CD14-positive monocyte (primary cell): ENCODE results near the gene INMT. TPM values are rescaled to one million over a fixed set of nuclear protein-coding genes. Genes with fewer than 3 reads are reported as not detected.

Experiments used
- DNase-seq, 3 donors: peaks; one replicate each; pipeline ENCODE4 v3.0.0-alpha.2; 2011 to 2022
- H2AFZ ChIP-seq: 2 replicates; pipeline ENCODE4 v1.6.0; 2012; ENCODE audit warnings: mild to moderate bottlenecking, low read depth, low read length, inconsistent platforms; ENCODE audit not compliant: insufficient read depth, poor library complexity, severe bottlenecking
- H3K27ac ChIP-seq, 2 donors: 1 replicate in 1 of 2; 2 replicates in 1 of 2; pipeline ENCODE4 v1.5.1; 2012 to 2013; ENCODE audit warnings: low read length in 2 of 2, control low read depth in 1 of 2, inconsistent platforms in 1 of 2, low read depth in 1 of 2, mild to moderate bottlenecking in 1 of 2
- H3K27me3 ChIP-seq, 2 donors: one replicate each; pipeline versions ENCODE4 v1.6.0 to v1.6.1; 2011 to 2013; ENCODE audit warnings: low read length in 2 of 2; ENCODE audit not compliant: control insufficient read depth in 2 of 2, insufficient read depth in 2 of 2
- H3K36me3 ChIP-seq, 2 donors: replicated peaks in 1 of 2; 1 replicate in 1 of 2; 2 replicates in 1 of 2; pipeline versions ENCODE4 v1.5.1 to v1.6.1; 2012 to 2013; ENCODE audit warnings: low read length in 2 of 2, control low read depth in 1 of 2, inconsistent platforms in 1 of 2, mild to moderate bottlenecking in 1 of 2; ENCODE audit not compliant: insufficient read depth in 2 of 2, control insufficient read depth in 1 of 2
- H3K4me1 ChIP-seq, 2 donors: 1 replicate in 1 of 2; 2 replicates in 1 of 2; pipeline versions ENCODE4 v1.5.1 to v1.6.1; 2012 to 2013; ENCODE audit warnings: low read length in 2 of 2, control low read depth in 1 of 2, inconsistent platforms in 1 of 2, mild to moderate bottlenecking in 1 of 2, moderate library complexity in 1 of 2; ENCODE audit not compliant: insufficient read depth in 2 of 2, control insufficient read depth in 1 of 2
- H3K4me2 ChIP-seq: replicated peaks from 2 replicates; pipeline ENCODE3; 2012; ENCODE audit warnings: low read length, moderate library complexity, mild to moderate bottlenecking; ENCODE audit not compliant: poor library complexity, severe bottlenecking; ENCODE audit errors: extremely low read depth
- H3K4me3 ChIP-seq, 3 experiments: fragments of 200-600 bp in 1 of 3; sonication (generic) in 1 of 3; replicated peaks in 1 of 3; 1 replicate in 2 of 3; 2 replicates in 1 of 3; pipeline ENCODE4 v1.5.1; 2011 to 2013; ENCODE audit warnings: low read length in 3 of 3, mild to moderate bottlenecking in 3 of 3, control low read depth in 2 of 3, low read depth in 2 of 3, inconsistent platforms in 1 of 3, moderate library complexity in 1 of 3
- H3K79me2 ChIP-seq: 2 replicates; pipeline ENCODE4 v1.6.0; 2012; ENCODE audit warnings: mild to moderate bottlenecking, control low read depth, inconsistent platforms, low read length, moderate library complexity; ENCODE audit not compliant: insufficient read depth
- H3K9ac ChIP-seq: 2 replicates; pipeline ENCODE4 v1.6.0; 2017; ENCODE audit warnings: low read length, mild to moderate bottlenecking; ENCODE audit not compliant: insufficient read depth, poor library complexity, severe bottlenecking
- H3K9me3 ChIP-seq, 2 donors: replicated peaks in 1 of 2; 1 replicate in 1 of 2; 2 replicates in 1 of 2; pipeline versions ENCODE4 v1.5.1 to v1.6.1; 2012 to 2013; ENCODE audit warnings: low read length in 2 of 2, control low read depth in 1 of 2; ENCODE audit not compliant: control insufficient read depth in 1 of 2, insufficient read depth in 1 of 2
- H4K20me1 ChIP-seq: 2 replicates; pipeline ENCODE4 v1.6.0; 2012; ENCODE audit warnings: mild to moderate bottlenecking, low read length, control low read depth, moderate library complexity; ENCODE audit not compliant: insufficient read depth
- H3K27ac Mint-ChIP-seq, 7 donors: one replicate each; pipeline ENCODE4 v1.8.0; 2020; ENCODE audit warnings: mild to moderate bottlenecking in 7 of 7, mixed read lengths in 7 of 7, moderate library complexity in 6 of 7, inconsistent platforms in 2 of 7
- H3K27me3 Mint-ChIP-seq, 3 donors: one replicate each; pipeline ENCODE4 v1.8.0; 2021 to 2022; ENCODE audit warnings: low read depth in 3 of 3, mild to moderate bottlenecking in 3 of 3, mixed read lengths in 3 of 3, moderate library complexity in 3 of 3, inconsistent platforms in 1 of 3
- H3K36me3 Mint-ChIP-seq, 2 donors: one replicate each; pipeline ENCODE4 v1.8.0; 2020; ENCODE audit warnings: mixed read lengths in 2 of 2, inconsistent platforms in 1 of 2, mild to moderate bottlenecking in 1 of 2
- H3K4me1 Mint-ChIP-seq: one replicate; pipeline ENCODE4 v1.8.0; 2020; ENCODE audit warnings: mild to moderate bottlenecking, mixed read lengths
- H3K4me3 Mint-ChIP-seq, 2 donors: one replicate each; pipeline ENCODE4 v1.8.0; 2020; ENCODE audit warnings: mild to moderate bottlenecking in 2 of 2, mixed read lengths in 2 of 2, moderate library complexity in 1 of 2
- H3K9me3 Mint-ChIP-seq, 7 donors: one replicate each; pipeline ENCODE4 v1.8.0; 2020 to 2022; ENCODE audit warnings: mixed read lengths in 7 of 7, mild to moderate bottlenecking in 6 of 7, moderate library complexity in 6 of 7, inconsistent platforms in 2 of 7
- WGBS: methylation state at CpG from one replicate; pipeline ENCODE4 v1.1.5; 2013; ENCODE audit warnings: missing lambda C conversion rate; ENCODE audit not compliant: insufficient coverage; 5-methylcytosine and 5-hydroxymethylcytosine counted together
- intact Hi-C, 2 donors: fragments of 100-400 bp; cut with micrococcal nuclease; formaldehyde crosslinking; loops; one replicate each; pipeline versions ENCODE4 v1.15.0 to v1.15.1; 2023
- polyA plus RNA-seq, 3 donors: library from polyadenylated mRNA; depleted of rRNA in 1 of 3; unstranded in 2 of 3; stranded (reverse) in 1 of 3; fragments of 300-500 nt in 2 of 3; fragments of >200 nt in 1 of 3; fragmentation: Illumina TruSeq in 2 of 3; gene quantifications; 1 replicate in 2 of 3; 2 replicates in 1 of 3; pipeline ENCODE4 v1.2.3, GENCODE V29; 2012 to 2021
- TF ChIP-seq, protein P1 (sequence below): fragments of 200-600 bp; IDR thresholded peaks from one replicate; pipeline ENCODE4 v1.8.0; 2022; ENCODE audit warnings: antibody characterized with exemption, mild to moderate bottlenecking

INMT gene
- polyA plus RNA-seq, 3 donors, result not detected

DNA sequence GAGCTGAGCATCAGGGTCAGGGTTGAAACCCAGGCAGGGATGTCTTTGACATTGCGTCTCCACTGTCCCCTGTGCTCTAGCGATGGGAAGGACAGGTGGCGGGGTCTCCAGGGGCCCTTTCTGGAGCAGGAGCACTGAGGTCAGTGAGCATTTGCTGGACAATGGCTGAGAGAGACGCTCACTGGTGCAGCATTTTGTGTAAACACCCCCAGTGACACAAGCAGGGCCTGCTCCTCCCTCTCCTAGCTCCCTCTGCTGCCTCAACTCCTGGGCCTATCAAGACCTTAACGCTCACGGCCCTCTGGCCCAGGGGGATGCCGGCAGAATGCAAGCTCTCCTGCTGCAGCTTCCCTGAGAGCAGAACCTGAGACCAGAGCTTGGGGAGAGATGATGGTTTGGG is 17.4 kb upstream of the INMT start:
- TF ChIP-seq, protein P1, sequence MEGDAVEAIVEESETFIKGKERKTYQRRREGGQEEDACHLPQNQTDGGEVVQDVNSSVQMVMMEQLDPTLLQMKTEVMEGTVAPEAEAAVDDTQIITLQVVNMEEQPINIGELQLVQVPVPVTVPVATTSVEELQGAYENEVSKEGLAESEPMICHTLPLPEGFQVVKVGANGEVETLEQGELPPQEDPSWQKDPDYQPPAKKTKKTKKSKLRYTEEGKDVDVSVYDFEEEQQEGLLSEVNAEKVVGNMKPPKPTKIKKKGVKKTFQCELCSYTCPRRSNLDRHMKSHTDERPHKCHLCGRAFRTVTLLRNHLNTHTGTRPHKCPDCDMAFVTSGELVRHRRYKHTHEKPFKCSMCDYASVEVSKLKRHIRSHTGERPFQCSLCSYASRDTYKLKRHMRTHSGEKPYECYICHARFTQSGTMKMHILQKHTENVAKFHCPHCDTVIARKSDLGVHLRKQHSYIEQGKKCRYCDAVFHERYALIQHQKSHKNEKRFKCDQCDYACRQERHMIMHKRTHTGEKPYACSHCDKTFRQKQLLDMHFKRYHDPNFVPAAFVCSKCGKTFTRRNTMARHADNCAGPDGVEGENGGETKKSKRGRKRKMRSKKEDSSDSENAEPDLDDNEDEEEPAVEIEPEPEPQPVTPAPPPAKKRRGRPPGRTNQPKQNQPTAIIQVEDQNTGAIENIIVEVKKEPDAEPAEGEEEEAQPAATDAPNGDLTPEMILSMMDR, result no peak
- Histone ChIP-seq H3K4me1 (no peaks in the 10 kb centered on the region), H3K79me2 (no peaks in the 10 kb centered on the region), H3K27me3 (no peaks in the 10 kb centered on the region), H3K9me3 (no peaks in the 10 kb centered on the region), H3K27ac (no peak overlapping the region), H3K4me3 (no peak overlapping the region), H4K20me1 (no peaks in the 10 kb centered on the region), H3K4me2 (no peak overlapping the region), H3K36me3 (no peaks in the 10 kb centered on the region), H2AFZ (no peak overlapping the region), H3K9ac (no peak overlapping the region)
- Mint-ChIP-seq H3K9me3 (peaks cover 0 to 16% (median 8%) of the 10 kb centered on the region in 7 donors), H3K4me3 (no peak overlapping the region), H3K4me1 (no peaks in the 10 kb centered on the region), H3K27me3 (peaks cover 4 to 14% (median 4%) of the 10 kb centered on the region in 3 donors), H3K36me3 (no peaks in the 10 kb centered on the region), H3K27ac (peak overlapping the region in 1 of 7 donors; percentile 18)
- 97% methylated on average over 4 of the region's 7 CpGs for WGBS
- intact Hi-C loops, result no loop called here
- no peak for DNase-seq

DNA sequence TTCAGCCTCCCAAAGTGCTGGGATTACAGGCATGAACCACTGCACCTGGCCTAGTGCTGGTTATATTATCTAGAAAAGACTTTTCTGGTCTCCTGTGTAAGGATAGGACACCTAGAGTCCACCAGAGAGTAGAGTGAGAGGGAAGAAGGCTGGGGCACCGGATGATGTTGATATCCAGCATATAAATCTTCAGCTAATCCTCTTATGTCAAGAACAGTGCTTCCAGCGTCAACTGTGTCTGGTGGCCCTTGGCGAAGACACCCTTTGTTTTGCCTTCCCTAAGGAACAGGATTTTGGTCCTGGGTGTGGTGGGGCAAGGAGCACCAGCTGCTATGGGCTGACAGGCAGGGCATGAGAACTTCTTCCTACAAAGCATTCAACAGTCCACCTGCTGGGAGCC is 16.3 kb upstream of the INMT start:
- Mint-ChIP-seq H3K36me3 (no peaks in the 10 kb centered on the region), H3K4me3 (no peak overlapping the region), H3K4me1 (no peaks in the 10 kb centered on the region), H3K27me3 (peaks cover 3 to 14% (median 4%) of the 10 kb centered on the region in 3 donors), H3K9me3 (peaks cover 0 to 16% (median 8%) of the 10 kb centered on the region in 7 donors), H3K27ac (no peak overlapping the region)
- Histone ChIP-seq H3K9me3 (no peaks in the 10 kb centered on the region), H3K36me3 (no peaks in the 10 kb centered on the region), H3K27me3 (no peaks in the 10 kb centered on the region), H2AFZ (no peak overlapping the region), H3K4me2 (no peak overlapping the region), H4K20me1 (no peaks in the 10 kb centered on the region), H3K4me3 (no peak overlapping the region), H3K9ac (no peak overlapping the region), H3K79me2 (no peaks in the 10 kb centered on the region), H3K4me1 (no peaks in the 10 kb centered on the region), H3K27ac (no peak overlapping the region)
- TF ChIP-seq, protein P1, result no peak
- no peak for DNase-seq
- no CpG with 5 or more reads among the region's 3 CpGs for WGBS
- intact Hi-C loops, result no loop called here
